NCI-H446 (cell line): ENCODE results near the gene RPL7L1.

Source experiments
- DNase-seq, 2 experiments: peaks; one replicate each; lab custom pipeline; 2025; lab: John Stamatoyannopoulos, UW

The RPL7L1 gene

GRCh38 chr6:42933205-42933604, 53.8 kb downstream of the RPL7L1 start:
- no peak for DNase-seq

DNA sequence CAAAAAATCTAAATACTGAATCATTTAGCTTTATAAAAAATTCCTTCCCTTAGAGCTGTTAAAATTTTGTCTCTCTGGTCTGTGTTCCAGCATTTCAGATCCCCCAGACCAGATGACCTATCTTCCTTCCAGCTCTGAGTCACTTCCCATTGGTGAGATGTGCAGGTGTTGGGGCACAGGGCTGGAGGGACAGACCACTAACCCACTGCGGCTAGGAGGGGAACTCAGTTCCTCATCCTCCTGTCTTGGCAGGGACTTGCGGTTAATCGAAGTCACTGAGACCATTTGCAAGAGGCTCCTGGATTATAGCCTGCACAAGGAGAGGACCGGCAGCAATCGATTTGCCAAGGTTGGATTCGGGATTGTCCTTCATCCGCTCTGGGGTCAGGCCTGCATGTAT, 55.9 kb downstream of the RPL7L1 start:
- DNase-seq = no peak

- DNase-seq = no peak
These were observed 57.0 kb downstream of the RPL7L1 start for GRCh38 chr6:42936398-42936797.

DNA sequence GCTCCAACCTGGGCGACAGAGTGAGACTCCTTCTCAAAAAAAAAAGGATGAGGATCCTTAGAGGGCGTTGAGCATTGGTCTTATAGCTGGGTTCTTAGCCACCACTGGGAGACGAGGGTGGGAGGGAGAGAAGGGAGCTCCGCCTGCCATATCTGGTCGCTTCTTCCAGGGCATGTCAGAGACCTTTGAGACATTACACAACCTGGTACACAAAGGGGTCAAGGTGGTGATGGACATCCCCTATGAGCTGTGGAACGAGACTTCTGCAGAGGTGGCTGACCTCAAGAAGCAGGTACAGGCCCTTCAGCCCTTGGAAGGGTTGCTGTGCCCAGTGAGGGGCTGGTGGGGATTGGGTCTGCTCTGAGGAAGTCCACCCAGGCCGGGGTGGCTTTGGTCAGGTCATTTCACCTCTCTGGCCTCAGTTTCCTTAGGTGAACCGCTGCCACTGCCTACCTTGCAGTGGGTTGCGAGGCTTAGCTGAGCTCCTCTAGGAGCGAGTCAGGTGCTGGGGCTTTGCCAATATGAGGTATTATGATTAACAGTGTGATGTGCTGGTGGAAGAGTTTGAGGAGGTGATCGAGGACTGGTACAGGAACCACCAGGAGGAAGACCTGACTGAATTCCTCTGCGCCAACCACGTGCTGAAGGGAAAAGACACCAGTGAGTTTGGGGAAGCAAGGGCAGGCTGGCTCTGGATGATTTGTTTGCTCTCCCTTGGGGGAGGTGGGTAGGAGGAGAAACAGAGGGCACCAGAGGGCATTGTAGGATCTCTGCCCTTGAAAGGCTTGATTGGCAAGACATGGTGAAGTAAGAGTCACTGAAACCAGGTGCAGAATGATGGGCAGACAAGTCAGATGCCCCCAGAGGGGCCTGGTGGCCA, 58.4 kb downstream of the RPL7L1 start:
- DNase-seq = no peak

- no peak for DNase-seq
These were observed 59.0 kb downstream of the RPL7L1 start for GRCh38 chr6:42938428-42938796.

GRCh38 chr6:42938987-42939809, 59.8 kb downstream of the RPL7L1 start:
- no peak for DNase-seq
